HepG2 (cell line): ENCODE measurements around the gene CCNG1. TPM values are rescaled to one million over a fixed set of nuclear protein-coding genes. Genes with fewer than 3 reads are reported as not detected.

Experiments
- KMT2A ChIP-seq: sonication (generic); formaldehyde crosslinking; IDR thresholded peaks from 2 replicates; pipeline ENCODE4 v1.4.0; 2020; ENCODE audit warnings: missing genetic modification reagents
- MATR3 ChIP-seq: sonication (generic); formaldehyde crosslinking; IDR thresholded peaks from 2 replicates; pipeline ENCODE4 v1.4.0; 2020; ENCODE audit warnings: missing genetic modification reagents
- NKX3-1 ChIP-seq: sonication (generic); formaldehyde crosslinking; IDR thresholded peaks from 2 replicates; pipeline ENCODE4 v1.5.0; 2020; ENCODE audit warnings: missing genetic modification reagents
- POLR2AphosphoS2 ChIP-seq: IDR thresholded peaks from 2 replicates; pipeline ENCODE4 v1.6.1; 2011; ENCODE audit warnings: low read depth, low read length, improper control_type of control experiment
- SATB2 ChIP-seq: sonication (generic); formaldehyde crosslinking; IDR thresholded peaks from 2 replicates; pipeline ENCODE4 v1.5.0; 2020; ENCODE audit warnings: missing genetic modification reagents
- TBX2 ChIP-seq: sonication (generic); formaldehyde crosslinking; IDR thresholded peaks from 2 replicates; pipeline ENCODE4 v1.5.0; 2020; ENCODE audit warnings: missing genetic modification reagents, mild to moderate bottlenecking, borderline replicate concordance
- ZFX ChIP-seq: sonication (generic); formaldehyde crosslinking; IDR thresholded peaks from 2 replicates; pipeline ENCODE4 v1.4.0; 2020; ENCODE audit warnings: mild to moderate bottlenecking, low read depth, missing genetic modification reagents, moderate library complexity
- ZNF138 ChIP-seq: sonication (generic); formaldehyde crosslinking; IDR thresholded peaks from 2 replicates; pipeline ENCODE4 v1.5.0; 2020; ENCODE audit warnings: mild to moderate bottlenecking, low read depth, missing genetic modification reagents
- ZNF737 ChIP-seq: sonication (generic); formaldehyde crosslinking; IDR thresholded peaks from 2 replicates; pipeline ENCODE4 v1.5.0; 2020; ENCODE audit warnings: missing genetic modification reagents, mild to moderate bottlenecking, borderline replicate concordance
- polyA plus RNA-seq, 8 experiments: library from polyadenylated mRNA; depleted of rRNA in 3 of 8; stranded (reverse) in 7 of 8; unstranded in 1 of 8; fragments of >200 nt; fragmentation: Illumina TruSeq in 4 of 8; extraction: Trizol in 4 of 8; gene quantifications; 2 replicates each; pipeline versions ENCODE4 v1.2.1 to v1.2.3, GENCODE V29; 2011 to 2016; ENCODE audit warnings: low read depth in 4 of 8, missing spikeins in 1 of 8, mixed read lengths in 1 of 8; ENCODE audit not compliant: insufficient read depth in 1 of 8
- total RNA-seq, 5 experiments: library from RNA; depleted of rRNA; stranded (reverse); fragments of >200 nt; fragmentation: Illumina TruSeq; extraction: Trizol; gene quantifications; 2 replicates each; pipeline ENCODE4 v1.2.3, GENCODE V29; 2016; ENCODE audit warnings: low read depth in 1 of 5
- TF ChIP-seq, protein P1 (sequence below): sonication (generic); formaldehyde crosslinking; IDR thresholded peaks from 2 replicates; pipeline ENCODE4 v1.4.0; 2020; ENCODE audit warnings: missing genetic modification reagents, borderline replicate concordance
- TF ChIP-seq, protein P2 (sequence below): sonication (generic); formaldehyde crosslinking; IDR thresholded peaks from 2 replicates; pipeline ENCODE4 v1.4.0; 2020; ENCODE audit warnings: missing genetic modification reagents, borderline replicate concordance
- TF ChIP-seq, protein P3 (sequence below), 2 experiments: IDR thresholded peaks; 2 replicates each; pipeline ENCODE4 v1.6.1; 2011 to 2012; ENCODE audit warnings: low read length in 2 of 2, borderline replicate concordance in 1 of 2, low read depth in 1 of 2, mild to moderate bottlenecking in 1 of 2, moderate library complexity in 1 of 2
- TF ChIP-seq, protein P4 (sequence below): sonication (generic); formaldehyde crosslinking; IDR thresholded peaks from 2 replicates; pipeline ENCODE4 v1.8.1; 2022; ENCODE audit warnings: mild to moderate bottlenecking, missing genetic modification reagents
- TF ChIP-seq, protein P5 (sequence below): sonication (generic); formaldehyde crosslinking; IDR thresholded peaks from 2 replicates; pipeline ENCODE4 v1.8.1; 2023; ENCODE audit warnings: mild to moderate bottlenecking, missing genetic modification reagents

Gene CCNG1
- total and polyA plus RNA-seq, 2 of the 13 experiments (the other 11 are each of a cell fraction or from before 2014, with no cell fraction given) = 181 to 353 TPM

DNA sequence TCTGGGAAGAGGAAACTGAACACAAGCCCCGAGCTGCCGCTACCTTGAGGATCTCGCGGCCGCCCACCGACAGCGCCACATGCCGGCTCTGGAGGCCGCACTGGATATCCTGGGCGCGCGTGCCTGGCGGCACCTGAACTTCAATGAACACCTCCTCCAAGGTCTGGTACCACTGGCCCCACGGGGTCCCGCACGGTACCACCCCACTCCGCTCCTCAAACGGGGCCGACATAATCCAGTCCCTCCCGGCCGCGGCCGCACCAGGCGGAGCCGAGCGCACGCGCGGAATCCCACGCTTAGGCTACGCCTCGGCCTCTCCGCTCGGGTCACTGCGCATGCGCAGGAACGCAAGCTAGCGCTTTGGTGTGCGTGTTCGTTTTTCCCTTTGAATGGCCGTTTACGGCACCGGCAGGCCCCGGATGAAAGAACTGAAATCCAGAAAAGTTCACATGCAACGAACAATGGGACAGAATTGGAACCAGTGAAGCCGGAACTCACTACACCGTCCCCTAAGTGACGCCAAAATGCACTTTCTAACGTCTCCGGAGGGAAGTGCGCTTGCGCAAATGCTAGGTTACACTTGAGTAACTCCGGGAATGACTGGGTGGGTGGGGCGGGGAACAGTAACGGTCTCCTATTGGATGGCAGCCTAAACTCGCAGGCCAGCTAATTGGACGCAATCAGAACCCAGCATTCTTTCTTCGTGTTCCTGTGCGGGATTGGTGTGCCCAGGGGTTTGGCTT lies 22.6 kb downstream of the CCNG1 start, which contains the start of gene NUDCD2 (continued):
- TF ChIP-seq, protein P1, sequence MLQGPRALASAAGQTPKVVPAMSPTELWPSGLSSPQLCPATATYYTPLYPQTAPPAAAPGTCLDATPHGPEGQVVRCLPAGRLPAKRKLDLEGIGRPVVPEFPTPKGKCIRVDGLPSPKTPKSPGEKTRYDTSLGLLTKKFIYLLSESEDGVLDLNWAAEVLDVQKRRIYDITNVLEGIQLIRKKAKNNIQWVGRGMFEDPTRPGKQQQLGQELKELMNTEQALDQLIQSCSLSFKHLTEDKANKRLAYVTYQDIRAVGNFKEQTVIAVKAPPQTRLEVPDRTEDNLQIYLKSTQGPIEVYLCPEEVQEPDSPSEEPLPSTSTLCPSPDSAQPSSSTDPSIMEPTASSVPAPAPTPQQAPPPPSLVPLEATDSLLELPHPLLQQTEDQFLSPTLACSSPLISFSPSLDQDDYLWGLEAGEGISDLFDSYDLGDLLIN (CRISPR knock-in tag) = no peak
- TF ChIP-seq, protein P2, sequence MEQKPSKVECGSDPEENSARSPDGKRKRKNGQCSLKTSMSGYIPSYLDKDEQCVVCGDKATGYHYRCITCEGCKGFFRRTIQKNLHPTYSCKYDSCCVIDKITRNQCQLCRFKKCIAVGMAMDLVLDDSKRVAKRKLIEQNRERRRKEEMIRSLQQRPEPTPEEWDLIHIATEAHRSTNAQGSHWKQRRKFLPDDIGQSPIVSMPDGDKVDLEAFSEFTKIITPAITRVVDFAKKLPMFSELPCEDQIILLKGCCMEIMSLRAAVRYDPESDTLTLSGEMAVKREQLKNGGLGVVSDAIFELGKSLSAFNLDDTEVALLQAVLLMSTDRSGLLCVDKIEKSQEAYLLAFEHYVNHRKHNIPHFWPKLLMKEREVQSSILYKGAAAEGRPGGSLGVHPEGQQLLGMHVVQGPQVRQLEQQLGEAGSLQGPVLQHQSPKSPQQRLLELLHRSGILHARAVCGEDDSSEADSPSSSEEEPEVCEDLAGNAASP (CRISPR knock-in tag) = 0 out of 2 replicates have a peak, but pooled peaks have one; percentile 29
- TF ChIP-seq SATB2 (CRISPR knock-in tag) (0 out of 2 replicates have a peak, but pooled peaks have one; percentile 60), ZNF138 (CRISPR knock-in tag) (no peak), ZFX (CRISPR knock-in tag) (peak; percentile 97), POLR2AphosphoS2 (peak; percentile 65; the same call in 1 of the 2 replicates), ZNF737 (CRISPR knock-in tag) (peak; percentile 85; the same call in 1 of the 2 replicates), NKX3-1 (CRISPR knock-in tag) (peak; percentile 65; the same call in 1 of the 2 replicates), MATR3 (no peak), KMT2A (peak; percentile 85), TBX2 (CRISPR knock-in tag) (peak; percentile 54; the same call in 1 of the 2 replicates)
- TF ChIP-seq, protein P3, sequence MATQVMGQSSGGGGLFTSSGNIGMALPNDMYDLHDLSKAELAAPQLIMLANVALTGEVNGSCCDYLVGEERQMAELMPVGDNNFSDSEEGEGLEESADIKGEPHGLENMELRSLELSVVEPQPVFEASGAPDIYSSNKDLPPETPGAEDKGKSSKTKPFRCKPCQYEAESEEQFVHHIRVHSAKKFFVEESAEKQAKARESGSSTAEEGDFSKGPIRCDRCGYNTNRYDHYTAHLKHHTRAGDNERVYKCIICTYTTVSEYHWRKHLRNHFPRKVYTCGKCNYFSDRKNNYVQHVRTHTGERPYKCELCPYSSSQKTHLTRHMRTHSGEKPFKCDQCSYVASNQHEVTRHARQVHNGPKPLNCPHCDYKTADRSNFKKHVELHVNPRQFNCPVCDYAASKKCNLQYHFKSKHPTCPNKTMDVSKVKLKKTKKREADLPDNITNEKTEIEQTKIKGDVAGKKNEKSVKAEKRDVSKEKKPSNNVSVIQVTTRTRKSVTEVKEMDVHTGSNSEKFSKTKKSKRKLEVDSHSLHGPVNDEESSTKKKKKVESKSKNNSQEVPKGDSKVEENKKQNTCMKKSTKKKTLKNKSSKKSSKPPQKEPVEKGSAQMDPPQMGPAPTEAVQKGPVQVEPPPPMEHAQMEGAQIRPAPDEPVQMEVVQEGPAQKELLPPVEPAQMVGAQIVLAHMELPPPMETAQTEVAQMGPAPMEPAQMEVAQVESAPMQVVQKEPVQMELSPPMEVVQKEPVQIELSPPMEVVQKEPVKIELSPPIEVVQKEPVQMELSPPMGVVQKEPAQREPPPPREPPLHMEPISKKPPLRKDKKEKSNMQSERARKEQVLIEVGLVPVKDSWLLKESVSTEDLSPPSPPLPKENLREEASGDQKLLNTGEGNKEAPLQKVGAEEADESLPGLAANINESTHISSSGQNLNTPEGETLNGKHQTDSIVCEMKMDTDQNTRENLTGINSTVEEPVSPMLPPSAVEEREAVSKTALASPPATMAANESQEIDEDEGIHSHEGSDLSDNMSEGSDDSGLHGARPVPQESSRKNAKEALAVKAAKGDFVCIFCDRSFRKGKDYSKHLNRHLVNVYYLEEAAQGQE (IDR thresholded peaks at IDR 0.05; ENCODE audit: borderline replicate concordance in 1 of 2, low read depth in 1 of 2, low read length in 2 of 2) = peak in 1 of 2 experiments; percentile 41; a peak in 1 of 4 replicates
- TF ChIP-seq, protein P4, sequence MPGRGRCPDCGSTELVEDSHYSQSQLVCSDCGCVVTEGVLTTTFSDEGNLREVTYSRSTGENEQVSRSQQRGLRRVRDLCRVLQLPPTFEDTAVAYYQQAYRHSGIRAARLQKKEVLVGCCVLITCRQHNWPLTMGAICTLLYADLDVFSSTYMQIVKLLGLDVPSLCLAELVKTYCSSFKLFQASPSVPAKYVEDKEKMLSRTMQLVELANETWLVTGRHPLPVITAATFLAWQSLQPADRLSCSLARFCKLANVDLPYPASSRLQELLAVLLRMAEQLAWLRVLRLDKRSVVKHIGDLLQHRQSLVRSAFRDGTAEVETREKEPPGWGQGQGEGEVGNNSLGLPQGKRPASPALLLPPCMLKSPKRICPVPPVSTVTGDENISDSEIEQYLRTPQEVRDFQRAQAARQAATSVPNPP (CRISPR knock-in tag) = peak; percentile 89
- TF ChIP-seq, protein P5, sequence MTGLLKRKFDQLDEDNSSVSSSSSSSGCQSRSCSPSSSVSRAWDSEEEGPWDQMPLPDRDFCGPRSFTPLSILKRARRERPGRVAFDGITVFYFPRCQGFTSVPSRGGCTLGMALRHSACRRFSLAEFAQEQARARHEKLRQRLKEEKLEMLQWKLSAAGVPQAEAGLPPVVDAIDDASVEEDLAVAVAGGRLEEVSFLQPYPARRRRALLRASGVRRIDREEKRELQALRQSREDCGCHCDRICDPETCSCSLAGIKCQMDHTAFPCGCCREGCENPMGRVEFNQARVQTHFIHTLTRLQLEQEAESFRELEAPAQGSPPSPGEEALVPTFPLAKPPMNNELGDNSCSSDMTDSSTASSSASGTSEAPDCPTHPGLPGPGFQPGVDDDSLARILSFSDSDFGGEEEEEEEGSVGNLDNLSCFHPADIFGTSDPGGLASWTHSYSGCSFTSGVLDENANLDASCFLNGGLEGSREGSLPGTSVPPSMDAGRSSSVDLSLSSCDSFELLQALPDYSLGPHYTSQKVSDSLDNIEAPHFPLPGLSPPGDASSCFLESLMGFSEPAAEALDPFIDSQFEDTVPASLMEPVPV = peak; percentile 95
